Upper lobe of left lung (tissue), 4 donors: ENCODE data around the gene MYL10.

ENCODE experiments used
- EP300 ChIP-seq, 4 donors: sonication (generic); formaldehyde crosslinking; IDR thresholded peaks; one replicate each; pipeline ENCODE4 v1.5.1; 2017; ENCODE audit warnings: antibody characterized with exemption in 4 of 4, control low read depth in 2 of 4
- POLR2A ChIP-seq, 4 donors: fragments of 450-650 bp; IDR thresholded peaks; one replicate each; pipeline ENCODE4 v1.5.1; 2016 to 2017; ENCODE audit warnings: antibody characterized with exemption in 4 of 4, mild to moderate bottlenecking in 2 of 4
- POLR2AphosphoS5 ChIP-seq, 2 donors: sonication (generic); formaldehyde crosslinking; IDR thresholded peaks; one replicate each; pipeline ENCODE4 v1.5.1; 2017; ENCODE audit warnings: antibody characterized with exemption in 2 of 2
- TF ChIP-seq, protein P1 (sequence below), 6 experiments: fragments of 450-650 bp in 4 of 6; fragments of 200-600 bp in 2 of 6; sonication (generic) in 2 of 6; IDR thresholded peaks; one replicate each; pipeline ENCODE4 v1.5.1; 2016 to 2019; ENCODE audit warnings: antibody characterized with exemption in 6 of 6

DNA sequence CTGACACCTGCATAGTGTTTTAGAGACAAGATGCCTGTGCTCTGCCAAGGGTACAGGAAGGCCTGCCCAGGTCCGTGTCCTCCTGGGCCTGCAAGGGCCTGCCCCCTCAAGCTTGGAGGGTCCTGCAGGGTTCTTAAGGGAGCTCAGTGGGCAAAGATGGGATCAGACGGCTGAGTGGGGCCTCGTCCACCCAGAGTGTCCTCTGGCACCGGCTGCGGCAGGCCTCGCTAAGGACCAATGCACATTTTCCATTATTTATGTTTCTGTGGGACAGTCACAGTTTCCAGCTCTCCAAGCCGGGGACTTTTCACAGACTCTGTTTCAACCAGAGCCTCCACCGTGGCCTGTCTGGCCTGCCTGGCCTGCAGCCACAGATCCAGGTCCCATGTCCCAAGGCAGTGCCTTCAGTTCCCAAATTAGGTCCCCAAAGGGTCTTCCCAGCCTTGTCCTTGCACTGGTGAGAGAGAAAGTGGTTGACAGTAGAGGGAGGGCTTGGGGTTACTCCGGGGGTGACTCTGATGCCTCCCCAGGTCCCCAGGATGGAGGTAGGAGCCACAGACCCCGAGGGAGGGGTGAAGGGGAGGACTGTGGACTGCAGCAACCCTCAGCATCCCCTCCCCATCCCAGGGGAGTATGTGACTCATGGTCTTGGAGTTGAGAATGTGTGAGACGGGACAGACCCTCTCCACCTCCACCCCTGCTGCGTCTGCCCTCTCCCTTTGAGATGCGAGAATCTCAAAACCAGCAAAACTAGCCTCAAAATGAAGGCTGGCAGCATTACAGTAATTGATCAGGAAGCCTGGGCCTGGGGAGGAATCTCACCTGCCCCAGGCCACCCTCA lies 14.8 kb downstream of the MYL10 start:
- TF ChIP-seq, protein P1, sequence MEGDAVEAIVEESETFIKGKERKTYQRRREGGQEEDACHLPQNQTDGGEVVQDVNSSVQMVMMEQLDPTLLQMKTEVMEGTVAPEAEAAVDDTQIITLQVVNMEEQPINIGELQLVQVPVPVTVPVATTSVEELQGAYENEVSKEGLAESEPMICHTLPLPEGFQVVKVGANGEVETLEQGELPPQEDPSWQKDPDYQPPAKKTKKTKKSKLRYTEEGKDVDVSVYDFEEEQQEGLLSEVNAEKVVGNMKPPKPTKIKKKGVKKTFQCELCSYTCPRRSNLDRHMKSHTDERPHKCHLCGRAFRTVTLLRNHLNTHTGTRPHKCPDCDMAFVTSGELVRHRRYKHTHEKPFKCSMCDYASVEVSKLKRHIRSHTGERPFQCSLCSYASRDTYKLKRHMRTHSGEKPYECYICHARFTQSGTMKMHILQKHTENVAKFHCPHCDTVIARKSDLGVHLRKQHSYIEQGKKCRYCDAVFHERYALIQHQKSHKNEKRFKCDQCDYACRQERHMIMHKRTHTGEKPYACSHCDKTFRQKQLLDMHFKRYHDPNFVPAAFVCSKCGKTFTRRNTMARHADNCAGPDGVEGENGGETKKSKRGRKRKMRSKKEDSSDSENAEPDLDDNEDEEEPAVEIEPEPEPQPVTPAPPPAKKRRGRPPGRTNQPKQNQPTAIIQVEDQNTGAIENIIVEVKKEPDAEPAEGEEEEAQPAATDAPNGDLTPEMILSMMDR (IDR thresholded peaks at IDR 0.05) = no peak
- TF ChIP-seq EP300 (IDR thresholded peaks at IDR 0.05) (no peak), POLR2AphosphoS5 (IDR thresholded peaks at IDR 0.05) (no peak), POLR2A (IDR thresholded peaks at IDR 0.05) (no peak)
